ENCODE measurements around the gene ZNF575. TPM values are rescaled to one million over a fixed set of nuclear protein-coding genes. Genes with fewer than 3 reads are reported as not detected.

ZNF575 gene
- 0.72 TPM for total RNA-seq

GRCh38 chr19:43532962-43533545 is at the start of gene ZNF575:
Gene ZNF575, plus strand, starts transcription at chr19:43533188. Its CDS starts 1,235 bp downstream, at chr19:43534423.
- ATAC-seq: peak; percentile 63

- ATAC-seq: no peak
Measured at GRCh38 chr19:43483281-43483680, 49.7 kb upstream of the ZNF575 start.

GRCh38 chr19:43485951-43486350 is 47.0 kb upstream of the ZNF575 start:
- ATAC-seq: no peak

- ATAC-seq: peak; percentile 34
Measured at GRCh38 chr19:43486412-43486811, 46.6 kb upstream of the ZNF575 start.

GRCh38 chr19:43488179-43488578 is 44.8 kb upstream of the ZNF575 start:
- ATAC-seq: no peak

GRCh38 chr19:43489310-43489709 is 43.7 kb upstream of the ZNF575 start:
- ATAC-seq: no peak

- no peak for ATAC-seq
Measured at GRCh38 chr19:43489979-43490599, 42.9 kb upstream of the ZNF575 start.

GRCh38 chr19:43490759-43491158 is 42.2 kb upstream of the ZNF575 start:
- ATAC-seq: no peak

GRCh38 chr19:43495082-43495481 is 37.9 kb upstream of the ZNF575 start:
- ATAC-seq: peak; percentile 12

GRCh38 chr19:43496960-43497359 is 36.0 kb upstream of the ZNF575 start:
- no peak for ATAC-seq

- ATAC-seq: no peak
Measured at GRCh38 chr19:43498233-43498842, 34.6 kb upstream of the ZNF575 start.

GRCh38 chr19:43499042-43499441 is 33.9 kb upstream of the ZNF575 start:
- no peak for ATAC-seq

GRCh38 chr19:43501661-43502418 is 31.1 kb upstream of the ZNF575 start:
- ATAC-seq: no peak

GRCh38 chr19:43502419-43502976 is 30.5 kb upstream of the ZNF575 start:
- ATAC-seq: no peak

GRCh38 chr19:43503501-43504425 is 29.2 kb upstream of the ZNF575 start:
- ATAC-seq: peak; percentile 95

GRCh38 chr19:43504426-43505185 is 28.4 kb upstream of the ZNF575 start, which contains the start of gene PHLDB3:
Gene PHLDB3, minus strand, starts transcription at chr19:43504746. Its CDS starts 628 bp downstream, at chr19:43504118.
- ATAC-seq: peak; percentile 66

- ATAC-seq: no peak
Measured at GRCh38 chr19:43505186-43505456, 27.9 kb upstream of the ZNF575 start.

GRCh38 chr19:43505941-43506340 is 27.0 kb upstream of the ZNF575 start:
- ATAC-seq: no peak

GRCh38 chr19:43506629-43507028 is 26.4 kb upstream of the ZNF575 start:
- no peak for ATAC-seq

GRCh38 chr19:43507880-43508279 is 25.1 kb upstream of the ZNF575 start:
- no peak for ATAC-seq

- ATAC-seq: no peak
Measured at GRCh38 chr19:43510713-43511112, 22.3 kb upstream of the ZNF575 start.

All from esophagus mucosa (tissue), 1 donor.